HG03521 (cell line): ENCODE measurements around the gene PGA5.
"Not testable (repeated sequence)": the region's sequence is repeated elsewhere in the genome, so short reads cannot be mapped to it uniquely, and the experiment has no call there.

Source experiments
- ATAC-seq: cut with Tn5 transposase; IDR thresholded peaks from one replicate; pipeline ENCODE4 v1.9.1; 2021; ENCODE audit warnings: mild to moderate bottlenecking, moderate library complexity; ENCODE audit not compliant: unreplicated experiment

The PGA5 gene

DNA sequence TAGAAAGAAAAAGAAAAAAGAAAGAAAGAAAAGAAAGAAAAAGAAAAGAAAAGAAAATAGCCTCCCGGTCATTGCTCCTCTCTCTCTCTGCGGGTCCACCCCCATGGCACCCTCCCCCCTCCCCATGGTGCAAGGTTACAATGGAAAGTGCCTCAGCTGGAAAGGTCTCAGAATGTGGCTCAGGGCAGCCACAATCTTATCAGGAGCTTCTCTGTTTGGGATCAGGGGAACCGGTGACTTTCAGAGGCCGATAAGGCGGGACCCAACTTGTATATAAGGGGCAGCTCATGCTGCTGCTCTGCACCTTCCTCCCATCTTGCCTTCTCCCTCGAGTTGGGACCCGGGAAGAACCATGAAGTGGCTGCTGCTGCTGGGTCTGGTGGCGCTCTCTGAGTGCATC lies at the start of gene PGA5:
PGA5 (plus strand) TSS at position 301 of the 400 bp plus-strand sequence; CDS start at position 353, 52 bp downstream.
- ATAC-seq: not testable (repeated sequence)

DNA sequence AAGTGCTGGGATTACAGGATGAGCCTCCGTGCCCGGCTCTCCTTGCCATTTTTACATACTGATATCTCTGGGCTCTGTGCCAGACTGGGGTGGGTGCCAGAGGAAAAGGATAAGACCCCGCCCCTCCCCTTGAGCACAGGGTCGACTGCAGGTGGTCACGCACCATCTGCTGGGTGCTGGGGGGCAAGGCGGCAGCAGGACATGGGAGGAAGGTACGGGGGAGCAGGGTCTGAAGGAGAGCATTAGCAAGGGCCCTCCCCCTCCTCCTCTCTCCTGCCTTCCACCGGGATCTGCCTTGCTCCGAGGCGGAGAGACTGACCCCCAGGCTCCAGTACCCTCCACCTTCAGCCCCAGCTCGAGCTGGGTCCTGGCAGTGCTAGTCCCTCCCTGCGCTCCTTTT lies 47.4 kb upstream of the PGA5 start:
- no peak for ATAC-seq

DNA sequence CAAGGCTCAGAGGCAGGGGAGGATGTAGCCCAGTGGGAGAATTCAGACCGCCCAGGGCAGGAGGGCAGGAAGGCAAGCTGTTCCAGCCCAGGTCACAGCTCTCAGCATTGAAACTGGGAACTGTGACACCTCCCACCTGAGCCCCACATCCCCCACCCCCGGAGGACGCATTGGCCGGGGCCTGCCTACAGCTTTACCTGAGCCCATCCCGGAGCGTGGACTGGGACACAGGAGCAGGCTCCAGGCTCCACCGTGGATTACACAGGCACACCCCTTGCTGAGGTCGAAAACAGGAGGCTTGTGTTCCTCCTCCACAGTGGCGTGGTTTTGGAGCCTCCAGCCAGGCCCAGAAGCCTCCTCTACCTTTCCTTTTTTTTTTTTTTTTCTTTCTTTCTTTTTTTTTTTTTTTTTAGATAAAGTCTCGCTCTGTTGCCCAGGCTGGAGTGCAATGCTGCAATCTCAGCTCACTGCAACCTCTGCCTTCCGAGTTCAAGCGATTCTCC lies 46.8 kb upstream of the PGA5 start:
- no peak for ATAC-seq

DNA sequence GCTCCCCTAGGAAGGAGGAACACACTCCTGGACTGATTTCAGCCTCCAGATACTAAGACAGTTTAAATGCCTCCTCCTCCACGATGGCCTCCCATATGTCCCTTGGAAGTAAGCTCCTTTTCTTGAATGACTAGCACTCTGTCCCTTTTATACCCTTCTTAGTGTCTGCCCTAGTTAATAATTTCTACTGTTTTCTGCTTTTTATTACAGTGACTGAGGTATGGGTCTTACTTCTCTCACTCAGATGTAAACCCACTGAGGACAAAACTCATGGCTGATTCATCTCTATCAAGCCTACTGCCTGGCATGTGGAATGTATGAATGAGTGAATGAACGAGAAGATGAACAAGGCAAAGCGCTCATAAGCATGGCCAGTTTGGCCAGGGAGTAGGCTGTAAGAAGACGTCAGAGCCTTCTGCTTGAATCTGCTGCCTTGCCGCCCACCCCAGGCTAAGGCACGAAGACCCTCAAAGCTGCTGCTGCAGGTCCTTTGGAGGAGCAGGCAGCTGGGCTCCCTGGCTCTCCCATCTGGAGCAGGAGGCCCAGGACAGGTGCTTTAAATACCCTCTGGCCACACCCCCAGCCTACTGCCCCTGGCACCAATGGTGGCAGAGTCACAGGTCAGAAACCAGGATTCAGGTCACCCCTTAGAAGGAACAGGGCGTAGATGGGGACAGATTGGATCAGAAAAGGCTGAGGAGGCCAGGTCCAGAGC lies 45.8 kb upstream of the PGA5 start:
- no peak for ATAC-seq

DNA sequence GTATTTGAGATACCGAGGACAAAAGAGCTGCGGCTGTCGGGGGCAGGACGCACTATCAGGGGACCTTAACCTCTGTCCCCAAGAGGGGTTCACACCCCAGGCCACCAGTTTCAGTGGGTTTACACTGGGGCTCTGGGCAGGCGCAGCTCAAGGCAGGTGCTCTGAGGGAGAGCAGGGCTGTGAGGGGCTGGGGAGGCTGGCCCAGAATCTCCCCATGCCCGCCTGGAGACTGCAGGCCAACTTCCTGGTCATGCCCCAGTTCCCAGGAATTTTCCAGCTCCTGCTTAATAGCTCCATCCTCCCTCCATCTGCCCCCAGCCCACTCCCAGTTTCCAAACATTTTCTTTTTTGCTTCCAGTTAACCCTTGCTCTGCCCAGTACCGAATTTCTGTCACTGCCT lies 45.3 kb upstream of the PGA5 start:
- no peak for ATAC-seq

DNA sequence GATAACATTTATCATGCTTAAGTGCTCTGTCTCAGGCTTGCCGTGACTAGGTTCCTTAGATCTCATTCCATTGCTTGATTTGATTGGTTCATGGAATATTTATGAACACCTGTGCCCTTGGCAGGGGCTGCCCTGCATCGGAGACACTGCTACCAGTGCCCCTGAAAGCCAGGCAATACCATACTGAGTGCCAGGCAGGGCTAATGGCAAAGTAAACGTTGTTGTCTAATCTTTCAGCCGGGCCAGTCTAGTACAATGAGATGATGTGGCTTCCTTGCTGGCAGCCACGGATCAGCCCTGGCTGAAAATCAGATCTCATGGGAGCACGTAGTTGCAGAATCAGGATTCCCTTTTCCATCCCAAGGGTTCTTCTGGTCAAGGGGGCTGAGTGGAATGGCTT lies 42.6 kb upstream of the PGA5 start:
- no peak for ATAC-seq

DNA sequence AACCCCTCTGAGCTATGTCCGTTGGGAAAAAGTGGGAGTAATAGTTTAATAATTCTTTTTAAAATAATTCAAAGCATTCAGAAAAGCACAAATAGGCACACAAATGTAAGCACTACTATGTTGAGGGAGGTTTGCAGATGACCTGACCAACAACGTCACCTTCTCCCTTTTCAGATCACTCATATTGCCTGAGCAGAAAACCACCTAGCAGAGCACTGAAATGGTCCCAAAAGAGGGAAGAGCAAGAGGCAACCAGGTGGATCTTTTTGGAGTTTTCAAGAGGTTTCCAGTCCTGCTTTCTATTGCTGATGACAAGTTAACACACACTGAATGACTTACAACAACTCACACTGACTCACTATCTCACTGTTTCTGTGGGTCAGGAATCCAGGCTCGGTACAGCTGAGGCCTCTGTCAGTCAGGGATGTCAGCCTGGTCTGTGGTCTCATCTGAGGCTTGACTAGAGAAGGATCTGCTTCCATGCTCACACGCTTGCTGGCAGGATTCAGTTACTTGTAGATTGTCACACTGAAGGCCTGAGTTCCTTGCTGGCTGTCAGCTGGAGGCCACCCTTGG lies 41.9 kb upstream of the PGA5 start:
- ATAC-seq: no peak

DNA sequence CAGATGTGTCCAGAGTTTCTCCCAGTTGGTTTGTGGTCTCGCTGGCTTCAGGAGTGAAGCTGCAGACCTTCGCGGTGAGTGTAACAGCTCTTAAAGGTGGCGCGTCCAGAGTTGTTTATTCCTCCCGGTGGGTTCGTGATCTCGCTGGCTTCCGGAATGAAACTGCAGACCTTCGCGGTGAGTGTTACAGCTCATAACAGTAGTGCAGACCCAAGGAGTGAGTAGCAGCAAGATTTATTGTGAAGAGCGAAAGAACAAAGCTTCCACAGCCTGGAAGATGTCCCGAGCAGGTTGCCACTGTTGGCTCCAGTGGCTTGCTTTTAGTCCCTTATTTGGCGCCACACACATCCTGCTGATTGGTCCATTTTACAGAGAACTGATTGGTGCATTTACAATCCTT lies 39.5 kb upstream of the PGA5 start:
- ATAC-seq: no peak

DNA sequence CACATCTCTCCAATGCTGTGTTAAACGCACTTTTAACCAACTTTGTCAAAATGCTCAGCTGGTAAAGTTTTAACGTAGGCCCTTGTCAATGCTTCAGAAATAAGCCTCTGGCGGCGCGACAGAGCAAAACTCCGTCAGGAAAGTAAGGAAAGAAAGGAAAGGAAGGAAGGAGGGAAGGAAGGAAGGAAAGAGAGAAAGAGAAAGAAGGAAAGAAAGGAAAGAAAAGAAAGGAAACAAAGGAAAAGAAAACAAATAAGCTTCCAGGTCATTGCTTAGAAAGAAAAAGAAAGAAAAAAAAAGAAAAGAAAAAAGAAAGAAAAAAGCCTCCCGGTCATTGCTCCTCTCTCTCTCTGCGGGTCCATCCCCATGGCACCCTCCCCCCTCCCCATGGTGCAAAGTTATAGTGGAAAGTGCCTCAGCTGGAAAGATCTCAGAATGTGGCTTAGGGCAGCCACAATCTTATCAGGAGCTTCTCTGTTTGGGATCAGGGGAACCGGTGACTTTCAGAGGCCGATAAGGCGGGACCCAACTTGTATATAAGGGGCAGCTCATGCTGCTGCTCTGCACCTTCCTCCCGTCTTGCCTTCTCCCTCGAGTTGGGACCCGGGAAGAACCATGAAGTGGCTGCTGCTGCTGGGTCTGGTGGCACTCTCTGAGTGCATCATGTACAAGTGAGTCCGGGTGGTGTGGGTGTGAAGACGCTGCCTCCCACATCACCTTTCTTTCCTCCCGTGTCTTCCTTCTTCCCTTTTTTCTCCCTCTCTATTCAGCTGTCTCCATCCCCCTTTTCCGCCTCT lies 37.8 kb upstream of the PGA5 start, which contains the start of gene PGA3:
PGA3 (plus strand) TSS at position 566 of the 797 bp plus-strand sequence; CDS start at position 616, 50 bp downstream.
- not testable (repeated sequence) for ATAC-seq

DNA sequence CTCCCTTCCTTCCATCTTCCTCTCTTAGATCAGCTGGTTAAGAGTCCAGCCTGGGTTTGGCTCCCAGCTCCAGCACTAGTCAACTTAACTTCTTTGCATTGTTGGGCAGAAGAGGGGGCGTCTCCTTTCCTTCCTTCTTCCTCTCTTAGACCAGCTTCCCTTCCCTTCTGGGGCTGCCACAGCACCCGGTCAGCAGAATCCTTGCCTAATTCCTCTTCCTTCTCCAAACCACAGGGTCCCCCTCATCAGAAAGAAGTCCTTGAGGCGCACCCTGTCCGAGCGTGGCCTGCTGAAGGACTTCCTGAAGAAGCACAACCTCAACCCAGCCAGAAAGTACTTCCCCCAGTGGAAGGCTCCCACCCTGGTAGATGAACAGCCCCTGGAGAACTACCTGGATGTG lies 37.1 kb upstream of the PGA5 start:
- ATAC-seq: not testable (repeated sequence)

DNA sequence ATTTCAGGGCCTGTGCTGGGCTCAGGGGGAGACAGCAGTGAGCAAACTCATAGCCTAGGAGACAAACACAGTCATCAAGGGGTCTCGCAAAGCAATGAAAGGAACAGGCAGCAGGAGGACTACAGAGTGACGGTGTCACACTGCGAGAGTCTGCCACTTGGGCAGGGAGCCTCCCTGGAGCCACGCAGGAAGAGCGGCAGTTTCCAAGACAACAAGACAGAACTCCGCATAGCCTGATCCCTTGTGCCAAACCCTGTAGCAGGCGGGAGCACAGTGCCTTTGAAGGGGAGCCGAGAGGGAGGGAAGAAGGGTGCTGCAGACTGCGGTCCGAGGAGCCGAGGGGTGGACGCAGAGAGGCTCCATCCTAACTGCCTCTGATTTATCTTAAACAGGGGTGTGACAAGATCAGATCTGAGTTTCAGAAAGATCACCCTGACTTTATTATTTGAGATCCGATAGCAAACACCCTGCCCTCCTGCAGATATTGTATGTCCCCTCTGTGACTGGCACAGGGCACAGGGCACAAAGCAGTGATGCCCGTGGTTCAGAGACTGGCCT lies 36.4 kb upstream of the PGA5 start:
- ATAC-seq: not testable (repeated sequence)

DNA sequence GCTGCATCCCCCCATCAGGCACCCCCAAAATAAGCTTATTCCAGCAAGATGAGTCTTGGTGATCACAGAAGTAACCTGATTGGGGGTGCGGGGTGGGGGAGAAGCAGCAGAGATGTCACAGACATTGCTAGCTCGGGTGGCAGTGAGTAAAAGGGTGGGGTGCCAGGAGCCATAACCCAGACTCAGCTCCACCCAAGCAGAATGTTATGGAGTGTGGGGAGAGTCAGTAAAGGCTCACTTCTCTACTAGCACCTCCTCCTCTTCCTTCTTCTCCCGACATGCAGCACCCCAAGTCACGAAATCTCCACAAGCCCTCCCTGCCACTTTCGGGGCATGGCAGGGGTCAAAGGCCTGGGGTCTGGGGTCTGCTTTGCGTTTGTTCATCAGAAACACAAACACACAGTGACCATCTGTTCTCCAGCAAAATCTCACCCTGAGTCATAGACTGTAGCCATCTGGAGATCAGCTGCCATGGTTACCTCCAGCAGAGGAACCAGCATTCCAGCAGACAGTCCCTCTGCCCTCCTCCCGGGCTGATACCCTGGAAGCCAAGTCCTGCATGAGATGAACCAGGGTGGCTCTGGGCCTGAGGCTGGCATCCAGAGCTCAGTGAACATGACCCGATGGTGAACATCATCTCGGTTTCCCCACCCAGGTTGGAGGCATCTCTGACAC lies 33.2 kb upstream of the PGA5 start:
- not testable (repeated sequence) for ATAC-seq

DNA sequence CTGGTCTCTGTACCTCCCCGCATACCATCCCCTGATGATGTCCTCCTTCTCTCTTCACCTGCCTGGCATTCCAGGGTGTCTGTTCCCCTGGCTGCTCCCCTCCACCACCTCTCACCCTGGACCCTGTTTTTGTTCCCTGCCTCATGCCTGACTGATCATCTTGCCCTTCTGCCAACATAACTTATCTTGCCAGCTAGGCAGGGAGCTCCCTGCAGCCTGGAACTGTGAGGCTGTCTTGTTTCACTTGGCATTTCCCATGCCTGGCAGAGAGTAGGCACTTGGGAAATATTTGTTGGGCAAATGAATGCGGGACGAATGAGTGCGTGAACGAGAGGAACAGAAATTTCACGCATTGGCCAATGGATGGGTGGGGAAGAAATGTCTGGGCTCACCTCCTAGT lies 30.3 kb upstream of the PGA5 start:
- not testable (repeated sequence) for ATAC-seq

DNA sequence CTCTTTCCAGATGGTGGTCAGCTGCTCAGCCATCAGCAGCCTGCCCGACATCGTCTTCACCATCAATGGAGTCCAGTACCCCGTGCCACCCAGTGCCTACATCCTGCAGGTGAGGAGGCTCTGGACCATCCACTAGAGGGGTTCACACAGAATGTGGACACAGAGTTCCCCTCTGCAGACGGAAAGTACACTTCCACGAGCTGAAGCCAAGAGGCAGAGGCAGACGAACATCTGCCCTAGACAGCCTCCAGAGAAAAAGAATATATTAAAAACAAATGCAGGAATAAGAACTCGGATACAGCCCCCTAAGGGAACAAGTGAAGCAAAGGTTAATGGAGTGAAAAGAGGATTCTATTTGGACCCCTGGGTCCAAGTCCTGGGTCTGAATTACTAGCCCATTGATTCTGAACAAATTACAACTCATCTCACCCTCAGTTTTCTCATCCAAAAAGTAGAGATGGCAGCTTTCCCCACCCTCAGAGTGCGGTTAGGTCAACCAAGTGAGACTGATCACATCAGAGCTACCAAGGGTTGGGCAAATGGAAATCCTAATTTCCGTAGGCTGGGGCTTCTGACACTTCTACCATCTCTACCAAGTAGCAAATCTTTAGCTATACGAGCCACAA lies 29.5 kb upstream of the PGA5 start:
- ATAC-seq: not testable (repeated sequence)

DNA sequence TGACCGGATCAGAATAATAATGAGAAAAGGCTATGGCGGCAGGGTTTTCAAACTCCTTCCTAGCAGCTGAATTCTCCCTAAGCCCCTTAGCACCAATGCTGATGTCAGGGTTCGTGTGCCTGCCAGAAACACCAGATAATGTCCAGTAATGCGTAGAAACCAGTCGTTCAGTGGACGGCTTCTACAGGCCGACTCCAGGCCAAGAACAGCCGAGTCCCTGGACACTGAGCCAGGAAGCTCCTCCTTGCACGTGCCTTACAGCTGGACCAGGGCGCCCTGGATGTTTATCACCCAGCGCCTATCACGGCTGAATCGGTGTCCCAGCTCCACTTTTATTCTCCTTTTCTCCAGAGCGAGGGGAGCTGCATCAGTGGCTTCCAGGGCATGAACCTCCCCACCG lies 28.8 kb upstream of the PGA5 start:
- not testable (repeated sequence) for ATAC-seq

DNA sequence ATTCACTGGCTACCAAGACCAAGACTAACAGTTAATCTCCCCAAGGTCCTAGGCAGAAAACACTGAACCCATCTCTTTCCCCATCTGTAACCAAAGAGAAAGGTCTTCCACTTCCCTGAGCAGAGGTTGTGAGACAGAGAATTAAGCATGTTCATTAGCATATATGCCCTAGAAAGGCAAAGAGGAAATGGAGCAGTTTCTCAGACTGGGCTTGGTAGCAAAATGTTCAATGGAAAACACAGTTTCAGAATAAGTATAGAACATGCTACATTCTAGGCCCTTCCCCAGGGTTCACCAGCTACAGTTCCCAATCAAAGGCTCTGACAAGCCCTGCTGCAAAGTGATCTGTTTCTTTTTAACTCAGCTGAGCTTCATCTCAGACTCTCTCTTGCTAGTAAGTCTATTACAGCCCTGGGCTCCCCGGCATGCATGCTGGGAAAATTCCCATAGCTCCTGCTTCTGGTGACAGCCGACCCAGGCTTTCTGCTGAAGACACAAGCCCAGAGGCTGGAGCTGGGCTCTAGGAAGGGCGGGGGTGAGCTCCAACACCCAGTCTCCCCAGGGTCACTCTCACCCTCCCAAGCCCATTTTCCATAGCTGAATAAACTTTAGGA lies 27.2 kb upstream of the PGA5 start:
- not testable (repeated sequence) for ATAC-seq

DNA sequence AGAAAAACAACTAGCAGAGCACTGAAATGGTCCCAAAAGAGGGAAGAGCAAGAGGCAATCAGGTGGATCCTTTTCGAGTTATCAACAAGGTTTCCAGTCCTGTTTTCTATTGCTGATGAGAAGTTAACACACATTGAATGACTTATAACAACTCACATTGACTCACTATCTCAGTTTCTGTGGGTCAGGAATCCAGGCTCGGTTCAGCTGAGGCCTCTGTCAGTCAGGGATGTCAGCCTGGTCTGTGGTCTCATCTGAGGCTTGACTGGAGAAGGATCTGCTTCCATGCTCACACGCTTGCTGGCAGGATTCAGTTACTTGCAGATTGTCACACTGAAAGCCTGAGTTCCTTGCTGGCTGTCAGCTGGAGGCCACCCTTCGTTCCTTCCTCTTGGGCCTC lies 22.7 kb upstream of the PGA5 start:
- not testable (repeated sequence) for ATAC-seq

DNA sequence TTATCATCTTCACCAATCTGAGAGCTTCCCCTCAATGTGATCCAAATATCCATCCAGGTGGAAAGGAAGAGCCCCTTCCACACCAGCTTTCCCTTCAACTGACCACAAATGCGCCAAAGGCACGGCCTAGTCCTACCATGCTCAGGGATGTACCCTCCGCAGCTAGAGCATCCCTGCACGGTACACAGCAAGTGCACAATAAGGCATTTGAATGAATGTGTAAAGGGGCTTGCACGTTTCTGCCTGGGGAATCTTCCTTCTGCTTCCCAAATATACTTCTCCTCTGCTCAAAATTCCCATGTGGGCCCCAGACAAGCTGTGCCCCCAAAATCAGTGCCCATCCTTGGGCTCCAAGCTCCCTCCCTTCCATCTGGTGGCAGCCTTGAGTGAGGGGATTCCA lies 22.0 kb upstream of the PGA5 start:
- not testable (repeated sequence) for ATAC-seq

DNA sequence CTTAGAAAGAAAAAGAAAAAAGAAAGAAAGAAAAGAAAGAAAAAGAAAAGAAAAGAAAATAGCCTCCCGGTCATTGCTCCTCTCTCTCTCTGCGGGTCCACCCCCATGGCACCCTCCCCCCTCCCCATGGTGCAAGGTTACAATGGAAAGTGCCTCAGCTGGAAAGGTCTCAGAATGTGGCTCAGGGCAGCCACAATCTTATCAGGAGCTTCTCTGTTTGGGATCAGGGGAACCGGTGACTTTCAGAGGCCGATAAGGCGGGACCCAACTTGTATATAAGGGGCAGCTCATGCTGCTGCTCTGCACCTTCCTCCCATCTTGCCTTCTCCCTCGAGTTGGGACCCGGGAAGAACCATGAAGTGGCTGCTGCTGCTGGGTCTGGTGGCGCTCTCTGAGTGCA lies 18.9 kb upstream of the PGA5 start, which contains the start of gene PGA4:
PGA4 (plus strand) TSS at position 301 of the 400 bp plus-strand sequence; CDS start at position 355, 54 bp downstream.
- ATAC-seq: not testable (repeated sequence)

DNA sequence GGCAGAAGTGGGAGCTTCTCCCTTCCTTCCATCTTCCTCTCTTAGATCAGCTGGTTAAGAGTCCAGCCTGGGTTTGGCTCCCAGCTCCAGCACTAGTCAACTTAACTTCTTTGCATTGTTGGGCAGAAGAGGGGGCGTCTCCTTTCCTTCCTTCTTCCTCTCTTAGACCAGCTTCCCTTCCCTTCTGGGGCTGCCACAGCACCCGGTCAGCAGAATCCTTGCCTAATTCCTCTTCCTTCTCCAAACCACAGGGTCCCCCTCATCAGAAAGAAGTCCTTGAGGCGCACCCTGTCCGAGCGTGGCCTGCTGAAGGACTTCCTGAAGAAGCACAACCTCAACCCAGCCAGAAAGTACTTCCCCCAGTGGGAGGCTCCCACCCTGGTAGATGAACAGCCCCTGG lies 18.3 kb upstream of the PGA5 start:
- ATAC-seq: not testable (repeated sequence)
